A673 (cell line): ENCODE data around the gene HYAL3. TPM values are rescaled to one million over a fixed set of nuclear protein-coding genes. Genes with fewer than 3 reads are reported as not detected.

Experiments used
- BruUV-seq: library from RNA; stranded (reverse); fragments of 400-500 nt; replicated peaks from 2 replicates; lab custom pipeline; 2021; lab: Mats Ljungman, UMichigan
- CTCF ChIA-PET: fragments of 300-600 bp; sonication (Branson Sonifier 250); formaldehyde crosslinking; loops from one replicate; lab custom pipeline; 2022; ENCODE audit warnings: antibody characterized with exemption; lab: Charles Lee
- POLR2A ChIA-PET: fragments of 300-600 bp; sonication (Branson Sonifier 250); formaldehyde crosslinking; loops from one replicate; lab custom pipeline; 2022; ENCODE audit warnings: antibody characterized with exemption; ENCODE audit not compliant: low non-redundant PET; lab: Charles Lee
- DNase-seq: peaks from one replicate; pipeline ENCODE4 v3.0.0-alpha.2; 2015; ENCODE audit warnings: low spot score
- H3K27ac ChIP-seq: fragments of 200-600 bp; sonication (generic); 2 replicates; pipeline ENCODE4 v1.5.1; 2016; ENCODE audit warnings: mixed run types, low read depth, mild to moderate bottlenecking, mixed read lengths, antibody characterized with exemption, low read length; ENCODE audit not compliant: poor library complexity, severe bottlenecking
- H3K27me3 ChIP-seq: fragments of 200-600 bp; sonication (generic); replicated peaks from 2 replicates; pipeline ENCODE4 v1.6.1; 2017; ENCODE audit warnings: mixed run types, low read depth, mild to moderate bottlenecking, mixed read lengths, antibody characterized with exemption, low read length; ENCODE audit not compliant: insufficient read depth, poor library complexity
- H3K36me3 ChIP-seq: fragments of 200-600 bp; sonication (generic); 2 replicates; pipeline ENCODE4 v1.6.1; 2016; ENCODE audit warnings: mixed run types, mild to moderate bottlenecking, mixed read lengths, antibody characterized with exemption, low read length; ENCODE audit not compliant: insufficient read depth, poor library complexity, severe bottlenecking
- H3K4me1 ChIP-seq: fragments of 200-600 bp; sonication (generic); 2 replicates; pipeline ENCODE4 v1.6.1; 2017; ENCODE audit warnings: mixed run types, mild to moderate bottlenecking, mixed read lengths, antibody characterized with exemption, low read length; ENCODE audit not compliant: insufficient read depth, poor library complexity, severe bottlenecking
- H3K4me3 ChIP-seq: fragments of 200-600 bp; sonication (generic); 2 replicates; pipeline ENCODE4 v1.5.1; 2016; ENCODE audit warnings: low read depth, mixed run types, mild to moderate bottlenecking, mixed read lengths, low read length; ENCODE audit not compliant: poor library complexity, severe bottlenecking
- H3K9me3 ChIP-seq: fragments of 200-600 bp; sonication (generic); 2 replicates; pipeline ENCODE4 v1.6.1; 2016; ENCODE audit warnings: mixed run types, low read depth, mild to moderate bottlenecking, mixed read lengths, antibody characterized with exemption, low read length; ENCODE audit not compliant: poor library complexity, severe bottlenecking
- CTCF ChIP-seq: fragments of 300-800, 200-600 bp; sonication (generic); conservative IDR thresholded peaks from 2 replicates; pipeline ENCODE4 v1.5.1; 2017; ENCODE audit warnings: low read depth, mild to moderate bottlenecking, antibody characterized with exemption, low read length, moderate library complexity, mixed read lengths
- EZH2 ChIP-seq: fragments of 200-600 bp; sonication (generic); IDR thresholded peaks from 2 replicates; pipeline ENCODE4 v1.6.1; 2017; ENCODE audit warnings: borderline replicate concordance, low read depth, mild to moderate bottlenecking, mixed read lengths, antibody characterized with exemption, low read length; ENCODE audit not compliant: poor library complexity, severe bottlenecking
- intact Hi-C: fragments of 100-400 bp; cut with micrococcal nuclease; formaldehyde crosslinking; loops from one replicate; pipeline ENCODE4 v1.10.0; 2022; ENCODE audit not compliant: unreplicated experiment
- total RNA-seq: library from RNA; stranded (reverse); gene quantifications from 2 replicates; pipeline ENCODE4 v1.2.3, GENCODE V29; 2021

The HYAL3 gene
- total RNA-seq, 1 experiment from 2014 or later, result 3.0 TPM

DNA sequence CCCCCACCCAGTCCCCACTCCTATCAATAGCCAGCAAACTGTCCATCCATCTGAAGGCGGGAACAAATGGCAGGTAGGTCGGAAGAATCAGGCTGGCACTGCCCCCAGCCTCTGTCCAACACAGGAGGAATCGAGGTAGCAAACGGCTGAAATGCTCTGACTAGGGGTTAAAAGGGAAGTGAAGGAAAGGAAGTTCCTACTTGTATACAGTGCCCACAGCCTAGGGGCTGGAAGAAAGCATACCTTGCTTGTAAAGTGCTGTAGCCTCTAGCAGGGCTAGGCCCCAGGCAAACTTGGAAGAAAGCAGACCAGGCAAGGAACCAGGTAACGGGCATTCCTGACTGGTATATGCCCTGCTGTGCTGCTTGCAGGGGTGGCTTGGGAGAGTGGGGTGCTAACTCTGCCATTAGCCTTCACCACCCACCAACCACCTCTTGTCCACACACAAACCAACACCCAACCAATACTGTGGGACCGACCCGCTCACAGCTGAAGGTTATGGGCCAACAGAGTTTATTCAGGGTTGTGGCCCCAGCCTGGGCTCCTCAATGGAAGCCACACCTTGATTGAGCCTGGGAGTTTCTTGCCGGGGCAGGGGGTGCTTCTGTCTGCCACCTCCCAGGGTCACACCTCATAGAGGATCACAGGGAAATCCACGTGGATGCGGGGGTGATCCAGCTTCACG lies 26.4 kb upstream of the HYAL3 start:
- Histone ChIP-seq H3K9me3 (no peaks in the 10 kb centered on the region), H3K36me3 (peaks cover 1% of the 10 kb centered on the region), H3K4me1 (peaks cover 3% of the 10 kb centered on the region), H3K4me3 (no peak overlapping the region), H3K27me3 (no peaks in the 10 kb centered on the region), H3K27ac (no peak overlapping the region)
- POLR2A ChIA-PET, result no interaction called here
- TF ChIP-seq CTCF (no peak), EZH2 (no peak)
- CTCF ChIA-PET, result no interaction called here
- DNase-seq, result no peak
- no TSS peak for BruUV-seq
- intact Hi-C loops, result no loop called here

- H3K27ac ChIP-seq, result no peak overlapping the region
- DNase-seq, result no peak
- POLR2A ChIA-PET, result no interaction called here
- H3K9me3 ChIP-seq, result no peaks in the 10 kb centered on the region
- no peaks in the 10 kb centered on the region for H3K27me3 ChIP-seq
- H3K36me3 ChIP-seq, result no peaks in the 10 kb centered on the region
- intact Hi-C loops, result no loop called here
- BruUV-seq, result no TSS peak
- peaks cover 3% of the 10 kb centered on the region for H3K4me1 ChIP-seq
- H3K4me3 ChIP-seq, result no peak overlapping the region
- CTCF ChIA-PET, result no interaction called here
- TF ChIP-seq EZH2 (no peak), CTCF (no peak)
Measured at GRCh38 chr3:50325113-50325480, 25.9 kb upstream of the HYAL3 start.

- intact Hi-C loops, result no loop called here
- POLR2A ChIA-PET, result no interaction called here
- no peaks in the 10 kb centered on the region for H3K36me3 ChIP-seq
- no peaks in the 10 kb centered on the region for H3K9me3 ChIP-seq
- peaks cover 3% of the 10 kb centered on the region for H3K4me1 ChIP-seq
- no peak overlapping the region for H3K4me3 ChIP-seq
- CTCF ChIA-PET, result no interaction called here
- peak overlapping the region; percentile 30 for H3K27ac ChIP-seq
- DNase-seq, result peak; percentile 65
- TF ChIP-seq CTCF (peak; percentile 66), EZH2 (no peak)
- H3K27me3 ChIP-seq, result no peaks in the 10 kb centered on the region
- no TSS peak for BruUV-seq
Measured at GRCh38 chr3:50324351-50325112, 25.3 kb upstream of the HYAL3 start.
